ENCODE results near the gene ESD. TPM values are rescaled to one million over a fixed set of nuclear protein-coding genes. Genes with fewer than 3 reads are reported as not detected.

ESD gene
- total and polyA plus RNA-seq, 10 of the 15 experiments (the other 5 are each of a cell fraction or from before 2014, with no cell fraction given): 105 to 387 (median 195) TPM

DNA sequence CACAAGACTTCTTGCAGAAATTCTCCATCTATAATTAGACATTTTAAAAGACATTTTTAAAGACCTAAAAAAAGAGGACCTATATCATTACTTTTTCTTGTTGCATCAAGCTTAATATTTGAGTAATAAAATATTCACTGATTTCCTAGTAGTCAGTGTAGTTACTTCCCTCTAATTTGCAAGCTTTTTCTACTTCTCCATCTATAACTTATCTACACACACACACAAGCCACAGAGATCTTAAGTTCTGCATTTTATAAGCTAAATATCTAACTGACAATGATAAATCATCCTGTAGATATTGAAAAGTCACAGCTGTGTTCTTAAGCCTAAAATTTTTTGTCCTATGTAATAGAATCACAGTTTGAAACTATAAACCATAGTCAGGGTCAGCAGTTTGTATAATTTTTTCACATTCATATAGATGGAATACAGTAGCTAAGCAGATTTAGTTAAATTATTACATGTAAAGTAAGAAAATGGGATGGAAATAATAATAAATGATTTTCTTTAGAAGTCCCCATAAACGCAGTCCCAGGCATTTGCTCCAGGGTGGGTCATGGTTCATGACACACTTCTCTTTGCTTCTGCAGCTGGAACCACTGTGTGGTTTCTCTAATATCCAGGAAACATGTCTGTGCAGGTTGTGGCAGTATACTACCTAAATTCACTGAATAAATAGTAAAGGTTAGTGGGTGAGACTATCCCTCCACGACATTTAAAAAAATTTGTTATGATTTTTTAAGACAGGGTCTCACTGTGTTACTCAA, 60.2 kb downstream of the ESD start:
- no peak for FAIRE-seq
- no TSS peak for BruUV-seq (replicated peaks)
- intact Hi-C loops (cut with micrococcal nuclease; ENCODE audit: unreplicated experiment): no loop called here

More for the DNA sequence above, 60.2 kb downstream of the ESD start:
- ATAC-seq (no peak), DNase-seq (ENCODE audit: low read depth, low spot score) (no peak)
- CTCF ChIA-PET: interaction anchor here (1.2 to 1.5 kb wide), 2 partner anchors 9 to 185 kb away, joined by 4 to 5 read pairs; no protein-coding TSS in a partner anchor
- TF ChIP-seq TCF3 (IDR thresholded peaks at IDR 0.05; ENCODE audit: borderline replicate concordance, insufficient read depth, low read depth, low read length) (no peak), CREB1 (IDR thresholded peaks at IDR 0.05; ENCODE audit: low read depth) (no peak), CEBPB (IDR thresholded peaks at IDR 0.05; ENCODE audit: borderline replicate concordance in 1 of 2, low read depth in 2 of 2, low read length in 2 of 2) (no peak), ZSCAN29 (IDR thresholded peaks at IDR 0.05) (no peak), PBX3 (IDR thresholded peaks at IDR 0.05; ENCODE audit: insufficient replicate concordance, low read depth, low read length) (no peak), PAX5 (IDR thresholded peaks at IDR 0.05; ENCODE audit: borderline replicate concordance, low read depth, low read length) (no peak)
- no peak overlapping the region for H3K9ac ChIP-seq (ENCODE audit: control insufficient read depth, insufficient read depth, low read length)
- POLR2A ChIA-PET: no interaction called here
- no peaks in the 10 kb centered on the region for H3K9me3 ChIP-seq (replicated peaks; ENCODE audit: control insufficient read depth, insufficient read depth, low read length)
- RAD21 ChIA-PET (ENCODE audit: unreplicated experiment): interaction anchor here (0.8 to 2.1 kb wide), 2 partner anchors 185 to 243 kb away, joined by 3 to 7 read pairs; no protein-coding TSS in a partner anchor
- H3K36me3 ChIP-seq (ENCODE audit: control insufficient read depth in 2 of 2, insufficient read depth in 2 of 2, low read length in 1 of 2): peaks cover 5 to 25% of the 10 kb centered on the region in 2 experiments
- no peaks in the 10 kb centered on the region for H4K20me1 ChIP-seq (ENCODE audit: control insufficient read depth, insufficient read depth)
- H3K79me2 ChIP-seq (ENCODE audit: control insufficient read depth, insufficient read depth, low read length): no peaks in the 10 kb centered on the region
- in situ Hi-C loops (cut with MboI): no loop called here
- SMC1A ChIA-PET (ENCODE audit: uncharacterized antibody, unreplicated experiment): interaction anchor here (0.6 to 1.2 kb wide), 6 partner anchors 11 to 352 kb away, joined by 3 to 5 read pairs (median 3); no protein-coding TSS in a partner anchor
- WGBS (ENCODE audit: insufficient coverage, insufficient replicate concordance, low lambda C conversion rate, missing lambda C conversion rate): 78% methylated on average over 2 of the region's 2 CpGs
- H2AFZ ChIP-seq (ENCODE audit: control insufficient read depth, low read depth, low read length): no peak overlapping the region
- H3K27ac ChIP-seq (ENCODE audit: control insufficient read depth, insufficient read depth): no peak overlapping the region
- no peak overlapping the region for H3K4me2 ChIP-seq (ENCODE audit: control insufficient read depth, insufficient read depth)
- H3K4me1 ChIP-seq (ENCODE audit: control insufficient read depth, insufficient read depth, low read length): no peaks in the 10 kb centered on the region
- no peak overlapping the region for H3K4me3 ChIP-seq
- no peaks in the 10 kb centered on the region for H3K27me3 ChIP-seq (replicated peaks in 1 of 2; ENCODE audit: control insufficient read depth in 2 of 2, insufficient read depth in 2 of 2, low read length in 1 of 2)
